SU-DHL-6 (cell line): ENCODE measurements around the gene BEAN1.

ENCODE experiments used
- CTCF ChIP-seq: fragments of 200-600 bp; sonication (generic); IDR thresholded peaks from one replicate; pipeline ENCODE4 v1.5.1; 2017; ENCODE audit warnings: antibody characterized with exemption, mild to moderate bottlenecking, low read length, moderate library complexity; ENCODE audit not compliant: insufficient read depth, poor library complexity, severe bottlenecking
- EZH2phosphoT487 ChIP-seq: fragments of 200-600 bp; sonication (generic), shearing (Covaris generic); conservative IDR thresholded peaks from 2 replicates; pipeline ENCODE4 v1.6.1; 2018; ENCODE audit warnings: mild to moderate bottlenecking, antibody characterized with exemption, low read length, moderate library complexity, mixed read lengths

GRCh38 chr16:66490774-66491715 is 64.0 kb downstream of the BEAN1 start:
- TF ChIP-seq CTCF (no peak), EZH2phosphoT487 (no peak)
